Measurements from ENCODE around the gene CDKL2. TPM values are rescaled to one million over a fixed set of nuclear protein-coding genes. Genes with fewer than 3 reads are reported as not detected.
"Not testable (repeated sequence)": the region's sequence is repeated elsewhere in the genome, so short reads cannot be mapped to it uniquely, and the experiment has no call there.

CDKL2 gene
- total RNA-seq = 7.3 and 15.8 TPM in 2 replicates

DNA sequence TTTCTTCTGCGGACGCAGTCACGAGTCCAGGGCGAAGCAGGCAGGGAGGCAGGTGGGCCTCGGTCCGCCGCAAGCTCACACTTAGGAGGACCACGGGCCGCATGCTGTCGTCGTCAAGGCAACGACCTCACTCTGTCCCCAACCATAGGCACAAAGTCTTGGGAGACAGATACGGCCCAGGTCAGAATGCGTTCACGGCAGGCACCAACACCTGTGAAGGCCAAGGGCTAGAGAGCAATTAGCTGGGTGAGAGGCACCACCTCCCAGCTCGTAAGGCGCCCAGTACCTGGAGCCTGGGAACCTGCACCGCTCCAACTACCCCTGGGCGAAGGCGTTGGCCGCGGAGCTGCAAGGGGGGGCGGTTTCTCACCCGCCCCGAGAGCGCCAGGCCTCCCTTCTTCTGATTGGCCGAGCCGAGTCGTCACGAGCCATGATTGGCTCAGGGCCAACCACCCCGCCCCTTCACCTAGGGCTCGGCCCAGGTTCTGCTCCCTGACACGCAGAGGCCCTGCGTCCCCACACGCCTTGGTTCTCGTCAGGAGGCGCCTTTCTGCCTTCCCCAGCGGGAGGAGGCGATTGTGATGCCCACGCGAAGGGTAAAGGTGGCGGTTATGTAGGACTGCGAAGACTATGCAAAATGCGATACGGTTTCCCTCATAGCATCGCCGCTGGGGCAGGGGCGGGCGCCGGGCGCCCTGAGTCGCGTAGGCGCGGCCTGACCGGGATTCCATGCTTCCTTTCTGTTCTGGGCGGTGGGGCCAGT, at the start of gene CDKL2:
TSS of gene CDKL2 (minus strand) at position 355 of the 763 bp plus-strand sequence. CDS start 4,540 bp downstream, outside the sequence.
- DNase-seq (ENCODE audit: low read depth) = peak; percentile 59

DNA sequence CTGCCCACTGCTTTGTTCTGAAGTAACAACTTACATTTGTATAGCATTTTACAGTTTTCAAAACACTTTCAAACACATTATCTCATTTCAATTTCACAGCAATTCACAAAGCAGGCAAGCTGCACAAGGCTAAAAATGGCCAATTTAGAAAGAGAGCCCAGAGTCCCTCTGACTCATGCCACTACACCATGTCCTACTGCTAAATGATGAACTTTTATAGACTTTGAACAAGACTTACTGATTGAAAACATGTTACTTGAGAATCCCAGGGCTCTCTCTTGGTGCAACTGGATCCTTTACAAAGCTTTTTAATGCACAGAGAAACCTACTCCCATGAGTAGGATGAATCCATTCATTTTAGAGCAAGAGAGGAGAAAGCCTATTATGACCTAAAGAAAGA, 48.6 kb upstream of the CDKL2 start:
- DNase-seq (ENCODE audit: low read depth) = no peak

DNA sequence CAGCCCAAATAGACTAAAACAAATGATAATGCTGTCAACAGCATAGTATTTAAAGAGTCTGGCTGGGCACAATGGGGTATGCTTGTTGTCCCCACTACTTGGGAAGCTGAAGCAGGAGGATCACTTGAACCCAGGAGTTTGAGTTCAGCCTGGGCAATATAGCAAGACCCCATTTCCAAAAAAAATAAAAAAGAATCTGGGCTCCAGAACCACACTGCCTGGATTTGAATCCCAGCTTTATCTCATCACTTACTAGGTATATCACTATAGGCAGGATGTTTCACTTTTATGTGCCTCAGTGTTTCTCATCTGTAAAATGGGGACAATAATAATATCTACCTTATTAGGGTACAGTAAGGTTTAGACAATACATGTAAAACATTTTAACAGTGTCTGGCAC, 48.1 kb upstream of the CDKL2 start:
- no peak for DNase-seq (ENCODE audit: low read depth)

DNA sequence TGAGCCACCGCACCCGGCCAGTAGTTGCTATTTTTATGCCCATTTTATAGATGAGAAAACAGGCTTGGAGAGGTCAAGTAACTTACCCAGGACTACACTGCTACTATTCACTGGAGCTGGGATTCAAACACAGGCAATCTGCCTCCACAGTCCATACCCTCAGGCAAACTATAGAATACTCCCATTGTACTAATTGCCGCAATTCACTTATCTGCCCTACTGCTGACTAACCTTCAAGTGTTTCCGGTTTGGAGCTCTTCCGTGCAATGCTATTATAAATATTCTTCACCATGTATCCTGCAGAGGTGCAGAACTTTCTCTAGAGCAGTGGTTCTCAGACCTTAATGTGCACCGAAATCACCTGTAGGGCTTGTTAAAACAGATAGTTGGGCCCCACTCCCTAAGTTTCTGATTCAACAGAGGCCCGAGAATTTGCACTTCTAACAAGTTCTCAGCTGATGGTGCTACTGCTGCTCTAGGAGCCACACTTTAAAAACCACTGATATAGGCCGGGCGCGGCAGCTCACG, 44.7 kb upstream of the CDKL2 start:
- DNase-seq (ENCODE audit: low read depth) = no peak

- no peak for DNase-seq (ENCODE audit: low read depth)
Observed at GRCh38 chr4:75673959-75674328, 43.6 kb upstream of the CDKL2 start.

DNA sequence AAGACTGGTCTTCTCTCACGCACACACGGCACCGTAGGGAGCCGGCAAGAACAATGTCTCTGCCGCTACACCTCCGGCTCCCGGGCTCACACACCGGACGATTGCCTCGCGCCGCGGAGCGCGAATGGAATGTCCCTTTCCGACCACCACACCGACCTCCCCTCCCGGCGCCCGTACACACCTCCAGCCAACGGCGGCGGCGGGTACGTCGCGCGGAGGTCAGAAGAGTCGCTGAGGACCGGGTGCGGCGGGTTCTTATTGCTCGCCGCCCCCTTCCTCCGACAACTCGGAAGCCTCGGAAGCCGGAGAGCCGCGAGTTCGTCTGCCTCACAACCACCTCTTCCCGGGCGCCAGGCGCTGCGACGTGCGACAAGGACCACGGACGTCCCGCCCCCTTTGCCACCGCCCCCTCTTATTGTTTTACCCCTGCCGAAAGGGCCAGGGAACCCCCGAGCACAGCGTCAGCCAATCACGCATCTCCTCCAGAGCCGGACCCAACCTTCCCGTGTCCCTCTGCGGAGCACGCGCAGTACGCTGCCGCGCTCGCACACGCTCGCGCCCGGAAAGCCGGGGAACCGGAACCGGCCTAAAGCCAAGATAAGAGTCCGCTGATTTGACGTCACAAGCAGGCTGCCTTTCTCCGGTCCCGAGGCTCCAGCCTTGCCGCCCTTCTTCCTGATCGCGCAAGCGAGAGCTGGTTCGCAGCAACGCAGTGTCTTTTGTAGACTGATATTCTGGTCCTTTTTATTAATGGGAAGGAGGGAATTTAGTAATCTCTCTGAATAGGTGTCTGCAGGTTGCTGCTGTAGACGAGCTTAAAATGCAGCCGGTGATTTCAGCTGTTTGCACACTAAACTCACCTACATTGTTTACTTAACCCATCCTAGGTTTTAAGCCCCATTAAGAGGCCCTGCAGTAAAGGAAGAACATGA, 43.0 kb upstream of the CDKL2 start, which contains the start of gene G3BP2:
TSS of gene G3BP2 (minus strand) at position 385 of the 932 bp plus-strand sequence. CDS start 11,386 bp downstream, outside the sequence.
- peak; percentile 94 for DNase-seq (ENCODE audit: low read depth)

- DNase-seq (ENCODE audit: low read depth) = no peak
Observed at GRCh38 chr4:75672461-75673026, 42.2 kb upstream of the CDKL2 start.

GRCh38 chr4:75671802-75672421, 41.6 kb upstream of the CDKL2 start:
- DNase-seq (ENCODE audit: low read depth) = no peak

- DNase-seq (ENCODE audit: low read depth) = no peak
Observed at GRCh38 chr4:75668596-75668995, 38.3 kb upstream of the CDKL2 start.

GRCh38 chr4:75667636-75668035, 37.3 kb upstream of the CDKL2 start:
- DNase-seq (ENCODE audit: low read depth) = not testable (repeated sequence)

DNA sequence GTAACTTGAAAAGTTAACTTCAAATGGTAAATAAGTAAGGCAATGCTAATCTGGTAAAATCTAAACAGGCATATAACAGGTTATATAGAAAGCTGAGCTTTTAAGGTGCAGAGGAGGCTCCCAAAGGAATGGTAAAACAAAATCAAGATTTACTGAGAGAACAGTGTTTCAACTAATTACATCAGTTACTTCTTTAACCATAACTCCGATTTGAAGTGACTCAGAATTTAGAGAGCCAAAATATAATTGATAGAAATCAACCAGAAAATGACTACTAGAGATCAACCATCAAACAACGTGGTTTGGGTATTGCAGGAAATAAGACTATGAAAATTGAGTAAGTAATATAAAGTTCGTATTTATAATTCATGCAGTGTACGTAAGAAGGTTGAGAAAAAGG, 36.0 kb upstream of the CDKL2 start:
- DNase-seq (ENCODE audit: low read depth) = no peak

DNA sequence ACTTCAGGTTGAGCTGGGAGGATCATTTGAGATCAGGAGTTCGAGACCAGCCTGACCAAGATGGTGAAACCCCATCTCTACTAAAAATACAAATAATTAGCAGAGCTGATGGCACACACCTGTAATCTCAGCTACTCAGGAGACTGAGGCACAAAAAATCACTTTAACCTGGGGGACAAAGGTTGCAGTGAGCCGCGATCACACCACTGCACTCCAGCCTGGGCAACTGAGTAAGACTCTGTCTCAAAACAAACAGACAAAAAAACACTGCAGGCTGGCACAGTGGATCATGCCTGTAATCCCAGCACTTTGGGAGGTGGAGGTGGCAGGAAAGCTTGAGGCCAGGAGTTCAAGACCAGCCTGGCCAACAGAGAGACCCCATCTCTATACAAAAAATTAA, 34.3 kb upstream of the CDKL2 start:
- DNase-seq (ENCODE audit: low read depth) = not testable (repeated sequence)

GRCh38 chr4:75662626-75663025, 32.3 kb upstream of the CDKL2 start:
- no peak for DNase-seq (ENCODE audit: low read depth)

- peak; percentile 83 for DNase-seq (ENCODE audit: low read depth)
Observed at GRCh38 chr4:75660491-75660890, 30.2 kb upstream of the CDKL2 start.

DNA sequence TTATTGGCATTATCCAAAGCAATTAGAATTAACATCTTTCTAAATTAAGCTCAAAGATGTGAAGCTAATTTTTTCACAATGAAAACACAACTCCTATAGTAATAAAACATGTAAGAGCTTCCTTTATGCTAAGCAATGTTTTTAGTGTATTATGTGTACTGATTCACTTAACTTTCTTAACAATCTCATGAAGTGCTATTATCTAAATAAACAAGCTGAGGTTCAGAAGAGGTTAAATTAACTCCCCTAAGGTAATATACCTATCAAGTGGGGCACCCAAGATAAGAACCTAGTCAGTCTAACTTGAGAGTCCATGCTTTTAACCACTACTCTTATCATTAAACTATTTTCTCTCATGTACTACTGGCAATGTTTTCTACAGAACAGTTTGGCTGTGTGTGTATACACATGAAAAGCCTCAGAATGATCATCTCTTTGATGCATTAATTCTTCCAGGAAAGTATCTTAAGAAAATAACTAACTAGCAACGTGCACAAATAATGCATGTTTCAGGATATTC, 29.2 kb upstream of the CDKL2 start:
- DNase-seq (ENCODE audit: low read depth) = no peak

DNA sequence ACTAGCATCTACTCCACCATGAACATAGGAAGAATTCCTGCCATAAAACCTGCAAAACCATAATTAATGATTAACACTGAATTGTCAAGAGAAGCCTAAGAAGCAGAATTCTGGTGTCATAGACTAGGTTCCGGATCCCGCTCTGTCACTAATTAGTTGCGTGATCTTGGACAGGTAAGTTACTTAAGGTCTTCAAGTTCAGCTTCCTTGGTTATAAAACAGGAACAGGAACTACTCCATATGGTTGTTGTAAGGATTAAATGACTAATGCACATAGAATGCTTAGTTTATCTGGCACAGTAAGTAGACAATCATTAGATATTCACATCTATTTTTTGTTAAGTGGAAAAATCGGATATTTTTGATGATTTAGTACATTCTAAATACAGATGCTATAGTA, 28.5 kb upstream of the CDKL2 start:
- peak; percentile 81 for DNase-seq (ENCODE audit: low read depth)

- DNase-seq (ENCODE audit: low read depth) = no peak
Observed at GRCh38 chr4:75655562-75655961, 25.2 kb upstream of the CDKL2 start.

DNA sequence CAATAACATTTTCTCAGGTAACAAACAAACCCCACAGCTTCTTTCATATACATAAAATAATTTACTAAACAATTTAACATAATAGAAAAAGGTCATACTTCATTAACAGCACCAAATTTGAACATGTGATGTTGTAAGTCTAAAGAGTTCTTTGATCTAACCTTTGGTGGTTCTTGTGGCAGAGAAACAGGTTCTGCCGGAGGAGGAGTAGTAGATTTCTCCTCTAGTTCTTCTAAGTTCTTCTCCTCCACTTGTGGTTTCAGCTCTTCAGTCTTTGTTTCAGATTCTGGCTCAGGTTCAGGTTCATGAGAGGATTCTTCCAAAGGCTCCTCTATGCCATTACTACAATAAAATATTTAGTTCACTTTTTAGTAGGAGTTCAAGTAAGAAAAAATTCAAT, 24.6 kb upstream of the CDKL2 start:
- no peak for DNase-seq (ENCODE audit: low read depth)

- peak; percentile 71 for DNase-seq (ENCODE audit: low read depth)
Observed at GRCh38 chr4:75653845-75654503, 23.6 kb upstream of the CDKL2 start.

DNA sequence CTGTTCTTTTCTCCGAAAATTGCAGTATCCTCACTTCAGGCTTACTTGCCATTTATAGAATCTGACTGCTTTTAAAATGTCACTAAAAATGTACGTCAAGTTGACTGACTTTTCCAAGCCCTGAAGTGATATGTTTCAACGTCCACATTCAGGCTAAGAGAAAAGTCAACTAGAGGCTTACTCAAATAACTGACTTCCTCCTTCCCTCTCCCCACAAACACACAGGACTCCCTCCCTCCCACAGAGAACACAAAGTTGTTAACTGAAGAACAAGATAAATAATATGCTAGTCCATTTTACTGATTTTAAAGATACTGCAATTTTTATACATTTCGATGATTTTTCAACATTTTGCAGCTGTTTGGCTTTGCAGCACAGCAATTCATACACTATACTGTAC, 13.8 kb upstream of the CDKL2 start:
- DNase-seq (ENCODE audit: low read depth) = no peak

DNA sequence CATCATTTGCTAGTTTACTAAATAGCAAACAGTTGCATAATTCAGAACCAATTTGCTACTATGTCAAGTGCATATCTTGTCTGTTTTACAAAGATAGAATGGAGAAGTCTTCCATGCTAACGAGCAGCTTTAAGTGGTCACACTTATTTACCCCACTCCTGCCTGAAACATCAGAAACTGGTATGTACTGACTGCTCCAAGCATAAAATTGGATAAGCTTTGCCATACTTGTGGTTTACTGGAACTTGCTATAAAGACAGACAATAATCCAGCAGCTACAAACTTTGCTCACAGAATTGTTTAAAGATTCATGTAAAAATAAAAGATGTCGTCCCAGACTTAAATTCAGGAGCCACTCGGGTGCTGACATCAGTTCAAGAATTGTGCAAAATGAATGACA, 13.3 kb upstream of the CDKL2 start:
- DNase-seq (ENCODE audit: low read depth) = no peak
